Measurements from ENCODE around the gene ARFGAP2.

ARFGAP2 gene

GRCh38 chr11:47144541-47144940 lies 32.1 kb downstream of the ARFGAP2 start:
- H3K4me1 ChIP-seq (ENCODE audit: insufficient read depth, low read length): no peaks in the 10 kb centered on the region
- no peak overlapping the region for H2AFZ ChIP-seq (ENCODE audit: low read depth, low read length)
- H3K36me3 ChIP-seq (ENCODE audit: insufficient read depth, low read length): peaks cover 11% of the 10 kb centered on the region
- no peaks in the 10 kb centered on the region for H3K9me3 ChIP-seq (ENCODE audit: low read length)
- H3K4me3 ChIP-seq (ENCODE audit: low read length): no peak overlapping the region
- H3K27me3 ChIP-seq (ENCODE audit: insufficient read depth, low read length): no peaks in the 10 kb centered on the region

- Histone ChIP-seq H2AFZ (ENCODE audit: low read depth, low read length) (no peak overlapping the region), H3K4me1 (ENCODE audit: insufficient read depth, low read length) (no peaks in the 10 kb centered on the region), H3K9me3 (ENCODE audit: low read length) (no peaks in the 10 kb centered on the region), H3K4me3 (ENCODE audit: low read length) (no peak overlapping the region), H3K36me3 (ENCODE audit: insufficient read depth, low read length) (peaks cover 11% of the 10 kb centered on the region), H3K27me3 (ENCODE audit: insufficient read depth, low read length) (no peaks in the 10 kb centered on the region)
These were observed 33.4 kb downstream of the ARFGAP2 start for GRCh38 chr11:47143322-47143721.

- H3K4me3 ChIP-seq (ENCODE audit: low read length): no peak overlapping the region
- H3K9me3 ChIP-seq (ENCODE audit: low read length): no peaks in the 10 kb centered on the region
- no peak overlapping the region for H2AFZ ChIP-seq (ENCODE audit: low read depth, low read length)
- no peaks in the 10 kb centered on the region for H3K4me1 ChIP-seq (ENCODE audit: insufficient read depth, low read length)
- no peaks in the 10 kb centered on the region for H3K27me3 ChIP-seq (ENCODE audit: insufficient read depth, low read length)
- H3K36me3 ChIP-seq (ENCODE audit: insufficient read depth, low read length): peaks cover 16% of the 10 kb centered on the region
These were observed 36.8 kb downstream of the ARFGAP2 start for GRCh38 chr11:47139878-47140277.

GRCh38 chr11:47137476-47137875 lies 39.2 kb downstream of the ARFGAP2 start:
- no peak overlapping the region for H2AFZ ChIP-seq (ENCODE audit: low read depth, low read length)
- H3K36me3 ChIP-seq (ENCODE audit: insufficient read depth, low read length): peaks cover 16% of the 10 kb centered on the region
- H3K27me3 ChIP-seq (ENCODE audit: insufficient read depth, low read length): no peaks in the 10 kb centered on the region
- H3K4me3 ChIP-seq (ENCODE audit: low read length): no peak overlapping the region
- H3K9me3 ChIP-seq (ENCODE audit: low read length): no peaks in the 10 kb centered on the region
- peaks cover 3% of the 10 kb centered on the region for H3K4me1 ChIP-seq (ENCODE audit: insufficient read depth, low read length)

GRCh38 chr11:47136921-47137320 lies 39.8 kb downstream of the ARFGAP2 start:
- Histone ChIP-seq H3K4me3 (ENCODE audit: low read length) (no peak overlapping the region), H3K4me1 (ENCODE audit: insufficient read depth, low read length) (peaks cover 3% of the 10 kb centered on the region), H2AFZ (ENCODE audit: low read depth, low read length) (no peak overlapping the region), H3K36me3 (ENCODE audit: insufficient read depth, low read length) (peaks cover 16% of the 10 kb centered on the region), H3K27me3 (ENCODE audit: insufficient read depth, low read length) (no peaks in the 10 kb centered on the region), H3K9me3 (ENCODE audit: low read length) (no peaks in the 10 kb centered on the region)

- H3K4me1 ChIP-seq (ENCODE audit: insufficient read depth, low read length): peaks cover 5% of the 10 kb centered on the region
- no peaks in the 10 kb centered on the region for H3K27me3 ChIP-seq (ENCODE audit: insufficient read depth, low read length)
- H3K4me3 ChIP-seq (ENCODE audit: low read length): no peak overlapping the region
- no peaks in the 10 kb centered on the region for H3K9me3 ChIP-seq (ENCODE audit: low read length)
- peaks cover 16% of the 10 kb centered on the region for H3K36me3 ChIP-seq (ENCODE audit: insufficient read depth, low read length)
- no peak overlapping the region for H2AFZ ChIP-seq (ENCODE audit: low read depth, low read length)
These were observed 40.4 kb downstream of the ARFGAP2 start for GRCh38 chr11:47136327-47136726.

- Histone ChIP-seq H3K9me3 (ENCODE audit: low read length) (no peaks in the 10 kb centered on the region), H3K4me3 (ENCODE audit: low read length) (no peak overlapping the region), H2AFZ (ENCODE audit: low read depth, low read length) (no peak overlapping the region), H3K4me1 (ENCODE audit: insufficient read depth, low read length) (peaks cover 19% of the 10 kb centered on the region), H3K27me3 (ENCODE audit: insufficient read depth, low read length) (no peaks in the 10 kb centered on the region), H3K36me3 (ENCODE audit: insufficient read depth, low read length) (peaks cover 4% of the 10 kb centered on the region)
These were observed 43.7 kb downstream of the ARFGAP2 start for GRCh38 chr11:47132981-47133380.

GRCh38 chr11:47132490-47132889 lies 44.2 kb downstream of the ARFGAP2 start:
- no peaks in the 10 kb centered on the region for H3K27me3 ChIP-seq (ENCODE audit: insufficient read depth, low read length)
- H3K4me3 ChIP-seq (ENCODE audit: low read length): no peak overlapping the region
- H3K36me3 ChIP-seq (ENCODE audit: insufficient read depth, low read length): peaks cover under 1% of the 10 kb centered on the region
- H2AFZ ChIP-seq (ENCODE audit: low read depth, low read length): no peak overlapping the region
- H3K4me1 ChIP-seq (ENCODE audit: insufficient read depth, low read length): peaks cover 19% of the 10 kb centered on the region
- H3K9me3 ChIP-seq (ENCODE audit: low read length): no peaks in the 10 kb centered on the region

GRCh38 chr11:47131136-47131535 lies 45.5 kb downstream of the ARFGAP2 start:
- Histone ChIP-seq H3K9me3 (ENCODE audit: low read length) (no peaks in the 10 kb centered on the region), H3K27me3 (ENCODE audit: insufficient read depth, low read length) (no peaks in the 10 kb centered on the region), H3K4me1 (ENCODE audit: insufficient read depth, low read length) (peaks cover 19% of the 10 kb centered on the region), H2AFZ (ENCODE audit: low read depth, low read length) (no peak overlapping the region), H3K36me3 (ENCODE audit: insufficient read depth, low read length) (no peaks in the 10 kb centered on the region), H3K4me3 (ENCODE audit: low read length) (no peak overlapping the region)

- Histone ChIP-seq H2AFZ (ENCODE audit: low read depth, low read length) (no peak overlapping the region), H3K4me1 (ENCODE audit: insufficient read depth, low read length) (peaks cover 19% of the 10 kb centered on the region), H3K27me3 (ENCODE audit: insufficient read depth, low read length) (no peaks in the 10 kb centered on the region), H3K36me3 (ENCODE audit: insufficient read depth, low read length) (no peaks in the 10 kb centered on the region), H3K9me3 (ENCODE audit: low read length) (no peaks in the 10 kb centered on the region), H3K4me3 (ENCODE audit: low read length) (no peak overlapping the region)
These were observed 46.1 kb downstream of the ARFGAP2 start for GRCh38 chr11:47130543-47130942.

- Histone ChIP-seq H3K4me1 (ENCODE audit: insufficient read depth, low read length) (peaks cover 22% of the 10 kb centered on the region), H2AFZ (ENCODE audit: low read depth, low read length) (no peak overlapping the region), H3K9me3 (ENCODE audit: low read length) (no peaks in the 10 kb centered on the region), H3K4me3 (ENCODE audit: low read length) (no peak overlapping the region), H3K27me3 (ENCODE audit: insufficient read depth, low read length) (no peaks in the 10 kb centered on the region), H3K36me3 (ENCODE audit: insufficient read depth, low read length) (no peaks in the 10 kb centered on the region)
These were observed 49.5 kb downstream of the ARFGAP2 start for GRCh38 chr11:47127213-47127612.

GRCh38 chr11:47125083-47125482 lies 51.6 kb downstream of the ARFGAP2 start:
- Histone ChIP-seq H2AFZ (ENCODE audit: low read depth, low read length) (no peak overlapping the region), H3K27me3 (ENCODE audit: insufficient read depth, low read length) (no peaks in the 10 kb centered on the region), H3K4me1 (ENCODE audit: insufficient read depth, low read length) (peaks cover 7% of the 10 kb centered on the region), H3K9me3 (ENCODE audit: low read length) (no peaks in the 10 kb centered on the region), H3K36me3 (ENCODE audit: insufficient read depth, low read length) (no peaks in the 10 kb centered on the region), H3K4me3 (ENCODE audit: low read length) (no peak overlapping the region)

- Histone ChIP-seq H3K4me1 (ENCODE audit: insufficient read depth, low read length) (peaks cover 5% of the 10 kb centered on the region), H3K9me3 (ENCODE audit: low read length) (no peaks in the 10 kb centered on the region), H2AFZ (ENCODE audit: low read depth, low read length) (no peak overlapping the region), H3K27me3 (ENCODE audit: insufficient read depth, low read length) (no peaks in the 10 kb centered on the region), H3K36me3 (ENCODE audit: insufficient read depth, low read length) (no peaks in the 10 kb centered on the region), H3K4me3 (ENCODE audit: low read length) (no peak overlapping the region)
These were observed 52.0 kb downstream of the ARFGAP2 start for GRCh38 chr11:47124675-47125074.

- Histone ChIP-seq H3K27me3 (ENCODE audit: insufficient read depth, low read length) (no peaks in the 10 kb centered on the region), H3K4me3 (ENCODE audit: low read length) (no peak overlapping the region), H3K9me3 (ENCODE audit: low read length) (no peaks in the 10 kb centered on the region), H3K36me3 (ENCODE audit: insufficient read depth, low read length) (no peaks in the 10 kb centered on the region), H2AFZ (ENCODE audit: low read depth, low read length) (no peak overlapping the region), H3K4me1 (ENCODE audit: insufficient read depth, low read length) (peaks cover 5% of the 10 kb centered on the region)
These were observed 53.6 kb downstream of the ARFGAP2 start for GRCh38 chr11:47123094-47123493.

All from neuron (in vitro differentiated cells).